ENCODE results near the gene BRCC3.
"Not testable (repeated sequence)": the region's sequence is repeated elsewhere in the genome, so short reads cannot be mapped to it uniquely, and the experiment has no call there.

Gene BRCC3

DNA sequence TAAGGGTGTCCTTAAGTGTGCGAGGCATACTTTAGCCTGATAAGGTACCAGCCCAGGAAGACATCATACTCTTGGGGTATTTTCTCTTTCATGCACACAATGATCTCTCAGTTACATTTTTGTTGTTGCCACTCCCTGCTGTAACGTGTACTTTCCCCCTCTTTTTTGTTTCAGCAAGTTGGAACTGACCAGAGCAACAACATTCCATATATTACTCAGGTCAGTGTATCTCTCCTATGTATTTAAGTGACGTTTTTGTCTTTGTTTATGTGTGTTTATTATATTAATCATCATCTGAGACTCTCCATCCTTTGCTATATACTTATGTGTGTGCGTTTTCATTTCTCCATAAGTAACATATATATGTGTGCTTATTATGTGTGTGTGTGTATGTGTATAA is 73.6 kb downstream of the BRCC3 start:
- TF ChIP-seq, protein P1, sequence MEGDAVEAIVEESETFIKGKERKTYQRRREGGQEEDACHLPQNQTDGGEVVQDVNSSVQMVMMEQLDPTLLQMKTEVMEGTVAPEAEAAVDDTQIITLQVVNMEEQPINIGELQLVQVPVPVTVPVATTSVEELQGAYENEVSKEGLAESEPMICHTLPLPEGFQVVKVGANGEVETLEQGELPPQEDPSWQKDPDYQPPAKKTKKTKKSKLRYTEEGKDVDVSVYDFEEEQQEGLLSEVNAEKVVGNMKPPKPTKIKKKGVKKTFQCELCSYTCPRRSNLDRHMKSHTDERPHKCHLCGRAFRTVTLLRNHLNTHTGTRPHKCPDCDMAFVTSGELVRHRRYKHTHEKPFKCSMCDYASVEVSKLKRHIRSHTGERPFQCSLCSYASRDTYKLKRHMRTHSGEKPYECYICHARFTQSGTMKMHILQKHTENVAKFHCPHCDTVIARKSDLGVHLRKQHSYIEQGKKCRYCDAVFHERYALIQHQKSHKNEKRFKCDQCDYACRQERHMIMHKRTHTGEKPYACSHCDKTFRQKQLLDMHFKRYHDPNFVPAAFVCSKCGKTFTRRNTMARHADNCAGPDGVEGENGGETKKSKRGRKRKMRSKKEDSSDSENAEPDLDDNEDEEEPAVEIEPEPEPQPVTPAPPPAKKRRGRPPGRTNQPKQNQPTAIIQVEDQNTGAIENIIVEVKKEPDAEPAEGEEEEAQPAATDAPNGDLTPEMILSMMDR (IDR thresholded peaks at IDR 0.05; ENCODE audit: low read depth, low read length, poor library complexity, severe bottlenecking) = no peak
- Histone ChIP-seq H3K4me1 (ENCODE audit: control insufficient read depth, low read length) (no peaks in the 10 kb centered on the region), H3K27me3 (ENCODE audit: control insufficient read depth, low read length) (no peaks in the 10 kb centered on the region; the same call in 1 of the 2 replicates), H3K36me3 (ENCODE audit: control insufficient read depth, low read length) (no peaks in the 10 kb centered on the region), H4K20me1 (ENCODE audit: control insufficient read depth, insufficient read depth, low read depth, low read length) (no peaks in the 10 kb centered on the region), H3K9me2 (replicated peaks; ENCODE audit: control insufficient read depth, low read length) (no peaks in the 10 kb centered on the region), H3K27ac (ENCODE audit: low read depth, low read length) (no peak overlapping the region), H3K9me3 (ENCODE audit: control insufficient read depth, insufficient read depth, low read length) (no peaks in the 10 kb centered on the region), H3K79me2 (ENCODE audit: control insufficient read depth, low read length) (no peaks in the 10 kb centered on the region), H3K4me3 (ENCODE audit: low read length) (no peak overlapping the region), H3K4me2 (ENCODE audit: low read length) (no peak overlapping the region), H3F3A (ENCODE audit: control insufficient read depth, insufficient read depth) (no peaks in the 10 kb centered on the region)

DNA sequence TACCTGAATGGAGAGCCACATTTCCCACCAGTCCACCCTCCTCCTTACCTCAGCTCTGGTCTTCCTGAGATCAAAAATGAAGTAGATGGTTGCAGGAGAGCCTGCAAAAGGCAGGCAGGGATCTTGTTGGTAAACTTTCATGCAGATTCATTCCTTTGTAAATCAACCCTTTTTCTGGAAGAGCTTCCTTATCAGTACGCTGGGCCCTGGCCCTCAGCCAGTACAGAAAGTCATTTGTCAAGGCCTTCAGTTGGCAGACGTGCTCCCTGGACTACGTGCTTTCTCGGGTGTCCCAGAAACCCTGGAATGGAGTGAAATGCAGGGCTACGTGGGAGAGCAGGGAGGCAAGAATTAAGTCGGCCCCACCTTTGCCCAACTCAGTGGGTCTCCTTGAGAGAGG is 76.3 kb downstream of the BRCC3 start:
- H3K4me1 ChIP-seq (ENCODE audit: control insufficient read depth, low read length); H3K9me3 ChIP-seq (ENCODE audit: control insufficient read depth, insufficient read depth, low read length); H3K27ac ChIP-seq (ENCODE audit: low read depth, low read length); H3K36me3 ChIP-seq (ENCODE audit: control insufficient read depth, low read length); H3F3A ChIP-seq (ENCODE audit: control insufficient read depth, insufficient read depth); H3K4me3 ChIP-seq (ENCODE audit: low read length); H3K79me2 ChIP-seq (ENCODE audit: control insufficient read depth, low read length); H4K20me1 ChIP-seq (ENCODE audit: control insufficient read depth, insufficient read depth, low read depth, low read length); H3K4me2 ChIP-seq (ENCODE audit: low read length); H3K27me3 ChIP-seq (ENCODE audit: control insufficient read depth, low read length); H3K9me2 ChIP-seq (replicated peaks; ENCODE audit: control insufficient read depth, low read length): not testable (repeated sequence)

GRCh38 chrX:155148166-155148565 is 76.9 kb downstream of the BRCC3 start:
- not testable (repeated sequence) for H4K20me1 ChIP-seq (ENCODE audit: control insufficient read depth, insufficient read depth, low read depth, low read length); H3K27ac ChIP-seq (ENCODE audit: low read depth, low read length); H3K79me2 ChIP-seq (ENCODE audit: control insufficient read depth, low read length); H3K27me3 ChIP-seq (ENCODE audit: control insufficient read depth, low read length); H3K4me2 ChIP-seq (ENCODE audit: low read length); H3K36me3 ChIP-seq (ENCODE audit: control insufficient read depth, low read length); H3F3A ChIP-seq (ENCODE audit: control insufficient read depth, insufficient read depth); H3K4me1 ChIP-seq (ENCODE audit: control insufficient read depth, low read length); H3K9me2 ChIP-seq (replicated peaks; ENCODE audit: control insufficient read depth, low read length); H3K4me3 ChIP-seq (ENCODE audit: low read length); H3K9me3 ChIP-seq (ENCODE audit: control insufficient read depth, insufficient read depth, low read length)

- H3F3A ChIP-seq (ENCODE audit: control insufficient read depth, insufficient read depth) = no peaks in the 10 kb centered on the region
- TF ChIP-seq EZH2phosphoT487 (IDR thresholded peaks at IDR 0.05; ENCODE audit: borderline replicate concordance, low read length) = no peak
- TF ChIP-seq, protein P1 (IDR thresholded peaks at IDR 0.05; ENCODE audit: low read depth, low read length, poor library complexity, severe bottlenecking) = peak; percentile 51
- H3K9me3 ChIP-seq (ENCODE audit: control insufficient read depth, insufficient read depth, low read length) = no peaks in the 10 kb centered on the region
- H3K4me1 ChIP-seq (ENCODE audit: control insufficient read depth, low read length) = no peaks in the 10 kb centered on the region
- H3K27ac ChIP-seq (ENCODE audit: low read depth, low read length) = no peak overlapping the region
- H4K20me1 ChIP-seq (ENCODE audit: control insufficient read depth, insufficient read depth, low read depth, low read length) = no peaks in the 10 kb centered on the region
- H3K4me3 ChIP-seq (ENCODE audit: low read length) = no peak overlapping the region
- H3K27me3 ChIP-seq (ENCODE audit: control insufficient read depth, low read length) = no peaks in the 10 kb centered on the region
- H3K9me2 ChIP-seq (replicated peaks; ENCODE audit: control insufficient read depth, low read length) = no peaks in the 10 kb centered on the region
- no peak overlapping the region for H3K4me2 ChIP-seq (ENCODE audit: low read length)
- H3K36me3 ChIP-seq (ENCODE audit: control insufficient read depth, low read length) = no peaks in the 10 kb centered on the region
- H3K79me2 ChIP-seq (ENCODE audit: control insufficient read depth, low read length) = no peaks in the 10 kb centered on the region
These were observed 77.6 kb downstream of the BRCC3 start for GRCh38 chrX:155148724-155149537.
